SK-N-SH treated with all-trans-retinoic acid at 6 μM for 48 hours (cell line): ENCODE measurements around the gene NHS.

Experiments
- ATAC-seq: fragments of 200-7000 bp; cut with Tn5 transposase; 3 replicates; pipeline ENCODE4 v1.9.1; 2020; ENCODE audit warnings: mild to moderate bottlenecking, moderate library complexity
- BACH2 ChIP-seq: fragments of 250-450 bp; sonication (Bioruptor Pico); IDR thresholded peaks from 2 replicates; pipeline ENCODE4 v1.9.0; 2021; ENCODE audit warnings: mild to moderate bottlenecking, borderline replicate concordance
- CSDC2 ChIP-seq: fragments of 250-450 bp; sonication (Bioruptor Pico); IDR thresholded peaks from 2 replicates; pipeline ENCODE4 v1.5.0; 2020; ENCODE audit warnings: mild to moderate bottlenecking, moderate library complexity
- CSRNP3 ChIP-seq: fragments of 250-450 bp; sonication (Bioruptor Pico); IDR thresholded peaks from 2 replicates; pipeline ENCODE4 v1.5.1; 2021; ENCODE audit warnings: mild to moderate bottlenecking, moderate library complexity
- ESRRG ChIP-seq: fragments of 250-450 bp; sonication (Bioruptor Pico); IDR thresholded peaks from 2 replicates; pipeline ENCODE4 v1.6.1; 2021; ENCODE audit warnings: mild to moderate bottlenecking
- GLIS3 ChIP-seq: fragments of 250-450 bp; sonication (Bioruptor Pico); IDR thresholded peaks from 2 replicates; pipeline ENCODE4 v1.5.0; 2020; ENCODE audit warnings: mild to moderate bottlenecking, moderate library complexity
- ISL1 ChIP-seq: fragments of 250-450 bp; sonication (Bioruptor Pico); IDR thresholded peaks from 2 replicates; pipeline ENCODE4 v2.1.2; 2022; ENCODE audit warnings: mild to moderate bottlenecking, moderate library complexity
- OSR1 ChIP-seq: fragments of 250-450 bp; sonication (Bioruptor Pico); IDR thresholded peaks from 2 replicates; pipeline ENCODE4 v1.8.0; 2022; ENCODE audit warnings: moderate library complexity, mild to moderate bottlenecking, inconsistent platforms
- PPARA ChIP-seq: fragments of 250-450 bp; sonication (Bioruptor Pico); IDR thresholded peaks from 2 replicates; pipeline ENCODE4 v1.5.0; 2020; ENCODE audit warnings: mild to moderate bottlenecking, borderline replicate concordance
- RARB ChIP-seq: fragments of 250-450 bp; sonication (Bioruptor Pico); IDR thresholded peaks from 2 replicates; pipeline ENCODE4 v1.8.0; 2021; ENCODE audit warnings: mild to moderate bottlenecking, moderate library complexity
- SNAI2 ChIP-seq: fragments of 250-450 bp; sonication (Bioruptor Pico); IDR thresholded peaks from 2 replicates; pipeline ENCODE4 v1.5.0; 2020; ENCODE audit warnings: mild to moderate bottlenecking, moderate library complexity
- TCF4 ChIP-seq: fragments of 250-450 bp; sonication (Bioruptor Pico); IDR thresholded peaks from 2 replicates; pipeline ENCODE4 v1.8.0; 2021; ENCODE audit warnings: mild to moderate bottlenecking, moderate library complexity, borderline replicate concordance
- TSHZ2 ChIP-seq: fragments of 250-450 bp; sonication (Bioruptor Pico); IDR thresholded peaks from 2 replicates; pipeline ENCODE4 v1.5.0; 2020; ENCODE audit warnings: mild to moderate bottlenecking, moderate library complexity
- ZC3H10 ChIP-seq: fragments of 250-450 bp; sonication (Bioruptor Pico); IDR thresholded peaks from 2 replicates; pipeline ENCODE4 v1.5.1; 2021; ENCODE audit warnings: mild to moderate bottlenecking, moderate library complexity
- ZFP3 ChIP-seq: fragments of 250-450 bp; sonication (Bioruptor Pico); IDR thresholded peaks from 2 replicates; pipeline ENCODE4 v1.5.0; 2020; ENCODE audit warnings: mild to moderate bottlenecking, moderate library complexity
- ZFP30 ChIP-seq: fragments of 450-650 bp; formaldehyde crosslinking; IDR thresholded peaks from 2 replicates; pipeline ENCODE4 v1.5.0; 2022; ENCODE audit warnings: mild to moderate bottlenecking, moderate library complexity
- ZNF565 ChIP-seq: fragments of 450-650 bp; formaldehyde crosslinking; conservative IDR thresholded peaks from 2 replicates; pipeline ENCODE4 v1.5.0; 2020; ENCODE audit warnings: low read depth, mild to moderate bottlenecking, moderate library complexity
- ZNF8 ChIP-seq: fragments of 450-650 bp; formaldehyde crosslinking; IDR thresholded peaks from 2 replicates; pipeline ENCODE4 v1.5.0; 2020; ENCODE audit warnings: mild to moderate bottlenecking, moderate library complexity
- TF ChIP-seq, protein P1 (sequence below): fragments of 250-450 bp; sonication (Bioruptor Pico); IDR thresholded peaks from 2 replicates; pipeline ENCODE4 v1.8.0; 2021; ENCODE audit warnings: low read depth, mild to moderate bottlenecking, moderate library complexity, borderline replicate concordance
- TF ChIP-seq, protein P2 (sequence below): fragments of 250-450 bp; sonication (Bioruptor Pico); IDR thresholded peaks from 2 replicates; pipeline ENCODE4 v1.8.0; 2020; ENCODE audit warnings: mild to moderate bottlenecking, moderate library complexity, borderline replicate concordance
- TF ChIP-seq, protein P3 (sequence below): fragments of 250-450 bp; sonication (Bioruptor Pico); IDR thresholded peaks from 2 replicates; pipeline ENCODE4 v1.5.1; 2020; ENCODE audit warnings: low read depth, mild to moderate bottlenecking, moderate library complexity

Gene NHS

GRCh38 chrX:17643528-17643927, 268.5 kb downstream of the NHS start (continued):
- TF ChIP-seq ZNF8 (no peak), RARB (no peak), ISL1 (CRISPR knock-in tag) (no peak), PPARA (CRISPR knock-in tag) (no peak)
- TF ChIP-seq, protein P1, sequence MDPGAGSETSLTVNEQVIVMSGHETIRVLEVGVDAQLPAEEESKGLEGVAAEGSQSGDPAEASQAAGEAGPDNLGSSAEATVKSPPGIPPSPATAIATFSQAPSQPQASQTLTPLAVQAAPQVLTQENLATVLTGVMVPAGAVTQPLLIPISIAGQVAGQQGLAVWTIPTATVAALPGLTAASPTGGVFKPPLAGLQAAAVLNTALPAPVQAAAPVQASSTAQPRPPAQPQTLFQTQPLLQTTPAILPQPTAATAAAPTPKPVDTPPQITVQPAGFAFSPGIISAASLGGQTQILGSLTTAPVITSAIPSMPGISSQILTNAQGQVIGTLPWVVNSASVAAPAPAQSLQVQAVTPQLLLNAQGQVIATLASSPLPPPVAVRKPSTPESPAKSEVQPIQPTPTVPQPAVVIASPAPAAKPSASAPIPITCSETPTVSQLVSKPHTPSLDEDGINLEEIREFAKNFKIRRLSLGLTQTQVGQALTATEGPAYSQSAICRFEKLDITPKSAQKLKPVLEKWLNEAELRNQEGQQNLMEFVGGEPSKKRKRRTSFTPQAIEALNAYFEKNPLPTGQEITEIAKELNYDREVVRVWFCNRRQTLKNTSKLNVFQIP (CRISPR knock-in tag): no peak

- TF ChIP-seq, protein P2, sequence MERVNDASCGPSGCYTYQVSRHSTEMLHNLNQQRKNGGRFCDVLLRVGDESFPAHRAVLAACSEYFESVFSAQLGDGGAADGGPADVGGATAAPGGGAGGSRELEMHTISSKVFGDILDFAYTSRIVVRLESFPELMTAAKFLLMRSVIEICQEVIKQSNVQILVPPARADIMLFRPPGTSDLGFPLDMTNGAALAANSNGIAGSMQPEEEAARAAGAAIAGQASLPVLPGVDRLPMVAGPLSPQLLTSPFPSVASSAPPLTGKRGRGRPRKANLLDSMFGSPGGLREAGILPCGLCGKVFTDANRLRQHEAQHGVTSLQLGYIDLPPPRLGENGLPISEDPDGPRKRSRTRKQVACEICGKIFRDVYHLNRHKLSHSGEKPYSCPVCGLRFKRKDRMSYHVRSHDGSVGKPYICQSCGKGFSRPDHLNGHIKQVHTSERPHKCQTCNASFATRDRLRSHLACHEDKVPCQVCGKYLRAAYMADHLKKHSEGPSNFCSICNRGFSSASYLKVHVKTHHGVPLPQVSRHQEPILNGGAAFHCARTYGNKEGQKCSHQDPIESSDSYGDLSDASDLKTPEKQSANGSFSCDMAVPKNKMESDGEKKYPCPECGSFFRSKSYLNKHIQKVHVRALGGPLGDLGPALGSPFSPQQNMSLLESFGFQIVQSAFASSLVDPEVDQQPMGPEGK (CRISPR knock-in tag): no peak
- TF ChIP-seq ISL1 (CRISPR knock-in tag) (no peak), CSRNP3 (CRISPR knock-in tag) (no peak), SNAI2 (CRISPR knock-in tag) (no peak), ZFP3 (no peak), ZNF565 (no peak), OSR1 (CRISPR knock-in tag) (no peak), TSHZ2 (no peak), CSDC2 (CRISPR knock-in tag) (no peak), ESRRG (CRISPR knock-in tag) (no peak), ZC3H10 (CRISPR knock-in tag) (no peak), RARB (no peak), TCF4 (CRISPR knock-in tag) (no peak), GLIS3 (CRISPR knock-in tag) (no peak)
- TF ChIP-seq, protein P3, sequence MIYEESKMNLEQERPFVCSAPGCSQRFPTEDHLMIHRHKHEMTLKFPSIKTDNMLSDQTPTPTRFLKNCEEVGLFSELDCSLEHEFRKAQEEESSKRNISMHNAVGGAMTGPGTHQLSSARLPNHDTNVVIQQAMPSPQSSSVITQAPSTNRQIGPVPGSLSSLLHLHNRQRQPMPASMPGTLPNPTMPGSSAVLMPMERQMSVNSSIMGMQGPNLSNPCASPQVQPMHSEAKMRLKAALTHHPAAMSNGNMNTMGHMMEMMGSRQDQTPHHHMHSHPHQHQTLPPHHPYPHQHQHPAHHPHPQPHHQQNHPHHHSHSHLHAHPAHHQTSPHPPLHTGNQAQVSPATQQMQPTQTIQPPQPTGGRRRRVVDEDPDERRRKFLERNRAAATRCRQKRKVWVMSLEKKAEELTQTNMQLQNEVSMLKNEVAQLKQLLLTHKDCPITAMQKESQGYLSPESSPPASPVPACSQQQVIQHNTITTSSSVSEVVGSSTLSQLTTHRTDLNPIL (CRISPR knock-in tag): no peak
- no peak for ATAC-seq
These were observed 269.0 kb downstream of the NHS start for GRCh38 chrX:17644001-17644400.

DNA sequence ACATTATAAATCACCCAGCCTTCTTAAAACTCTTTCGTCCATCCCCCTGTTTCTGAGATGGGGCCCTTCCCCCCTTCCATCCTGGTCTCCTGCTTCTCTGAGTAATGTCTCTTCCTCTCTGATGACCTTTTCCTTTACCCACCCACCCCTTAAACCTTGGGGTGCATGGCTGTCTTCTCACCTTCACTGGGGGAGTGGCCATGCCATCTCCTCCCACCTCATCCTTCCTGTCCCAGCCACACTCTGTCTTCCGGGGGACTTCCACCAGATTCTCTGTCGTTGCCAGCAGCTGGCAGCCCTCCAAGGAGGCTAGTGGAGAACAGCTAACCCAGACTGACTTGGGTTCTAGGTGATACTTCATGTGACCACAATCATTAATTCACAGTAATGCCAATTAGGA, 279.1 kb downstream of the NHS start:
- ATAC-seq: no peak
- TF ChIP-seq GLIS3 (CRISPR knock-in tag) (no peak), ZC3H10 (CRISPR knock-in tag) (no peak), TCF4 (CRISPR knock-in tag) (no peak), BACH2 (CRISPR knock-in tag) (no peak), SNAI2 (CRISPR knock-in tag) (no peak), PPARA (CRISPR knock-in tag) (no peak), TSHZ2 (no peak), ZNF565 (no peak), ZFP30 (CRISPR knock-in tag) (no peak), CSRNP3 (CRISPR knock-in tag) (no peak), ISL1 (CRISPR knock-in tag) (no peak), RARB (no peak), ZFP3 (no peak), ESRRG (CRISPR knock-in tag) (no peak)
- TF ChIP-seq, protein P1 (CRISPR knock-in tag): no peak
- TF ChIP-seq, protein P3 (CRISPR knock-in tag): no peak
